Endothelial cell of umbilical vein (primary cell): ENCODE results near the gene TUBB4B. TPM values are rescaled to one million over a fixed set of nuclear protein-coding genes. Genes with fewer than 3 reads are reported as not detected.

Experiments
- BruUV-seq: library from RNA; stranded (reverse); fragments of 400-500 nt; replicated peaks from 2 replicates; lab custom pipeline; 2021; lab: Mats Ljungman, UMichigan
- CTCF ChIA-PET: fragments of 300-600, 350-600 bp; sonication (Branson Sonifier 250); formaldehyde crosslinking; loops from one replicate; lab custom pipeline; 2021; ENCODE audit warnings: antibody characterized with exemption, inconsistent platforms; lab: Charles Lee
- POLR2A ChIA-PET: fragments of 300-600, 350-600 bp; sonication (Branson Sonifier 250); formaldehyde crosslinking; loops from one replicate; lab custom pipeline; 2021; ENCODE audit warnings: antibody characterized with exemption, inconsistent platforms; lab: Charles Lee
- DNase-seq: peaks from one replicate; pipeline ENCODE4 v3.0.0-alpha.2; 2011; ENCODE audit warnings: low read depth, low spot score
- FAIRE-seq: peaks from 2 replicates; lab custom pipeline; 2011; peaks lifted over from hg19 to GRCh38; lab: Jason Lieb, UNC
- H2AFZ ChIP-seq: 2 replicates; pipeline ENCODE4 v1.6.0; 2012; ENCODE audit warnings: low read depth, low read length, control low read depth, inconsistent platforms
- H3K27ac ChIP-seq: 2 replicates; pipeline ENCODE4 v1.5.1; 2011; ENCODE audit warnings: low read depth, mild to moderate bottlenecking, control low read depth, low read length, moderate library complexity; ENCODE audit not compliant: insufficient read depth
- H3K27me3 ChIP-seq, 2 experiments: 2 replicates each; pipeline versions ENCODE4 v1.6.0 to v1.6.1; 2011; ENCODE audit warnings: low read length in 2 of 2, mixed read lengths in 1 of 2; ENCODE audit not compliant: control insufficient read depth in 2 of 2, insufficient read depth in 2 of 2
- H3K36me3 ChIP-seq, 2 experiments: 2 replicates in 1 of 2; 3 replicates in 1 of 2; pipeline ENCODE4 v1.5.1; 2011; ENCODE audit warnings: low read length in 2 of 2, mild to moderate bottlenecking in 1 of 2, moderate library complexity in 1 of 2; ENCODE audit not compliant: control insufficient read depth in 2 of 2, insufficient read depth in 2 of 2; ENCODE audit errors: extremely low read depth in 1 of 2
- H3K4me1 ChIP-seq: 3 replicates; pipeline ENCODE4 v1.5.1; 2011; ENCODE audit warnings: mild to moderate bottlenecking, low read length; ENCODE audit not compliant: control insufficient read depth, insufficient read depth; ENCODE audit errors: extremely low read depth
- H3K4me2 ChIP-seq: 2 replicates; pipeline ENCODE4 v1.6.1; 2011; ENCODE audit warnings: low read length, control low read depth, mixed read lengths; ENCODE audit not compliant: insufficient read depth
- H3K4me3 ChIP-seq, 3 experiments: fragments of 200-600 bp in 1 of 3; sonication (generic), shearing (Covaris generic) in 1 of 3; replicated peaks in 1 of 3; 2 replicates each; pipeline ENCODE4 v1.5.1; 2011 to 2016; ENCODE audit warnings: control low read depth in 3 of 3, low read length in 3 of 3, mild to moderate bottlenecking in 2 of 3, inconsistent platforms in 1 of 3, low read depth in 1 of 3, moderate library complexity in 1 of 3; ENCODE audit not compliant: insufficient read depth in 1 of 3
- H3K79me2 ChIP-seq: 2 replicates; pipeline ENCODE4 v1.6.0; 2012; ENCODE audit warnings: low read length, inconsistent platforms; ENCODE audit not compliant: control insufficient read depth, insufficient read depth
- H3K9ac ChIP-seq: replicated peaks from 2 replicates; pipeline ENCODE3; 2011; ENCODE audit warnings: low read length, control low read depth; ENCODE audit not compliant: insufficient read depth; ENCODE audit errors: extremely low read depth
- H3K9me1 ChIP-seq: replicated peaks from 3 replicates; pipeline ENCODE4 v1.6.0; 2011; ENCODE audit warnings: mild to moderate bottlenecking, low read length; ENCODE audit not compliant: control insufficient read depth, insufficient read depth; ENCODE audit errors: extremely low read depth
- H3K9me3 ChIP-seq: replicated peaks from 2 replicates; pipeline ENCODE4 v1.5.1; 2012; ENCODE audit warnings: low read length, inconsistent platforms; ENCODE audit not compliant: control insufficient read depth, insufficient read depth
- H4K20me1 ChIP-seq: replicated peaks from 2 replicates; pipeline ENCODE3; 2011; ENCODE audit warnings: mild to moderate bottlenecking, low read length; ENCODE audit not compliant: control insufficient read depth, insufficient read depth; ENCODE audit errors: extremely low read depth
- CTCF ChIP-seq, 2 donors: IDR thresholded peaks; 1 replicate in 1 of 2; 2 replicates in 1 of 2; pipeline ENCODE4 v1.5.1; 2011; ENCODE audit warnings: low read length in 2 of 2, mild to moderate bottlenecking in 2 of 2, moderate library complexity in 2 of 2, control low read depth in 1 of 2, inconsistent platforms in 1 of 2, low read depth in 1 of 2; ENCODE audit not compliant: insufficient read depth in 1 of 2; ENCODE audit errors: extremely low read depth in 1 of 2
- EZH2 ChIP-seq: IDR thresholded peaks from 2 replicates; pipeline ENCODE4 v1.6.1; 2012; ENCODE audit warnings: borderline replicate concordance, low read depth, mild to moderate bottlenecking, moderate library complexity, low read length, inconsistent platforms; ENCODE audit not compliant: severe bottlenecking
- FOS ChIP-seq: IDR thresholded peaks from 2 replicates; pipeline ENCODE4 v1.6.1; 2011; ENCODE audit warnings: mild to moderate bottlenecking, low read length, moderate library complexity, borderline replicate concordance; ENCODE audit not compliant: insufficient read depth
- GATA2 ChIP-seq: IDR thresholded peaks from 2 replicates; pipeline ENCODE4 v1.7.0; 2011; ENCODE audit warnings: low read depth, mild to moderate bottlenecking, moderate library complexity, mixed read lengths, low read length; ENCODE audit not compliant: insufficient read length, insufficient read depth
- JUN ChIP-seq: IDR thresholded peaks from 2 replicates; pipeline ENCODE4 v1.6.1; 2011; ENCODE audit warnings: borderline replicate concordance, low read depth; ENCODE audit not compliant: insufficient read length, insufficient read depth
- MYC ChIP-seq: IDR thresholded peaks from one replicate; pipeline ENCODE4 v1.6.1; 2011; ENCODE audit warnings: mild to moderate bottlenecking, low read depth, low read length
- POLR2AphosphoS5 ChIP-seq: IDR thresholded peaks from 2 replicates; pipeline ENCODE4 v1.6.1; 2012; ENCODE audit warnings: low read depth, mild to moderate bottlenecking, control low read depth, low read length, moderate library complexity; ENCODE audit not compliant: insufficient read depth
- dilution Hi-C: fragments of 300-500 bp; cut with MboI; formaldehyde crosslinking; loops from one replicate; pipeline ENCODE4 v1.15.0; 2019; ENCODE audit warnings: low sequenced_read_pairs; ENCODE audit not compliant: extremely low pct_ligation_motif_present
- intact Hi-C: fragments of 100-400 bp; cut with micrococcal nuclease; formaldehyde crosslinking; loops from one replicate; pipeline ENCODE4 v1.10.0; 2022
- polyA plus RNA-seq, 4 experiments: library from polyadenylated mRNA; depleted of rRNA in 3 of 4; stranded (reverse) in 3 of 4; unstranded in 1 of 4; fragments of >200 nt; gene quantifications; 2 replicates each; pipeline versions ENCODE4 v1.2.1 to v1.2.3, GENCODE V29; 2011 to 2012; ENCODE audit warnings: missing spikeins in 1 of 4
- total RNA-seq: library from RNA; stranded (reverse); gene quantifications from 2 replicates; pipeline ENCODE4 v1.2.3, GENCODE V29; 2021

TUBB4B gene
- total and polyA plus RNA-seq, 2 donors (not counting 3 experiments of a cell fraction or from before 2014, with no cell fraction given), result 418 to 558 TPM

GRCh38 chr9:137211532-137211931 is 29.6 kb upstream of the TUBB4B start:
- intact Hi-C loops (no loop called here), dilution Hi-C loops (no loop called here)
- TF ChIP-seq FOS (no peak), EZH2 (no peak), MYC (no peak), POLR2AphosphoS5 (no peak), JUN (no peak), GATA2 (no peak), CTCF (IDR thresholded peaks at IDR 0.05; ENCODE audit: extremely low read depth in 1 of 2, insufficient read depth in 1 of 2, low read depth in 1 of 2, low read length in 2 of 2) (no peak)
- Histone ChIP-seq H3K9me1 (no peaks in the 10 kb centered on the region), H3K79me2 (peaks cover 8% of the 10 kb centered on the region), H3K9ac (no peak overlapping the region), H3K9me3 (no peaks in the 10 kb centered on the region), H3K4me1 (peaks cover 2% of the 10 kb centered on the region), H3K4me2 (no peak overlapping the region), H3K4me3 (no peak overlapping the region), H3K27ac (no peak overlapping the region), H2AFZ (no peak overlapping the region), H3K36me3 (peaks cover 0 to 7% of the 10 kb centered on the region in 2 experiments), H3K27me3 (no peaks in the 10 kb centered on the region), H4K20me1 (no peaks in the 10 kb centered on the region)
- ChIA-PET CTCF (interaction anchor here (1.1 kb wide), 1 partner anchor 23 kb away, joined by 3 read pairs; the partner anchor contains the start of genes ANAPC2 and SSNA1), POLR2A (no interaction called here)
- BruUV-seq, result no TSS peak
- no peak for DNase-seq
- FAIRE-seq, result no peak
